Fibroblast of lung (primary cell): ENCODE data around the gene KIF1B.

ENCODE experiments used
- EZH2 ChIP-seq: IDR thresholded peaks from 2 replicates; pipeline ENCODE4 v1.5.1; 2012; ENCODE audit warnings: low read length, control low read depth, mild to moderate bottlenecking; ENCODE audit errors: missing control alignments
- TF ChIP-seq, protein P1 (sequence below), 2 donors: IDR thresholded peaks in 1 of 2; conservative IDR thresholded peaks in 1 of 2; 1 replicate in 1 of 2; 2 replicates in 1 of 2; pipeline ENCODE4 v1.5.1; 2011 to 2012; ENCODE audit warnings: low read length in 2 of 2, control low read depth in 1 of 2, inconsistent platforms in 1 of 2, low read depth in 1 of 2, mild to moderate bottlenecking in 1 of 2

DNA sequence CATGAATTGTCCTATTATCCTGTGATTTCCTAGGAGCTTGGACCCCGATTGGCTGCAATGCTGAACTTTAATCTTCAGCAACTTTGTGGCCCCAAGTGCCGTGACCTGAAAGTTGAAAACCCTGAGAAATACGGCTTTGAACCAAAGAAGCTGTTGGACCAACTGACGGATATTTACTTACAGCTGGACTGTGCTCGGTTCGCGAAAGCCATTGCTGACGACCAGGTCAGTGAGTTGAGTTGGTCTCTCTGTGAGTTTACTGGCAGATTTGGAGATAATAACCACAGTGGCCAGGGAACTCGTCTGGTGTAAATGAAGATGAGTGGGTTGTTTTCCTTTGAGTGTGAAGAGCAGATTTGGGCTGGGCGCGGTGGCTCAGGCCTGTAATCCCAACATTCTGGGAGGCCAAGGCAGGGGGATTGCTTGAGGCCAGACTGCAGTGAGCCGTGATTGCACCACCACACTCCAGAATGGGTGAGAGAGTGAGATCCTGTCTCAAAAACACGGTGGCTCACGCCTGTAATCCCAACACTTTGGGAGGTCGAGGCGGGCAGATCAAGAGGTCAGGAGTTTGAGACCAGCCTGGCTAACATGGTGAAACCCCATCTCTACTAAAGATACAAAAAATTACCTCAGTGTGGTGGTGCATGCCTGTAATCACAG, 39.1 kb upstream of the KIF1B start:
- no peak for TF ChIP-seq EZH2
- TF ChIP-seq, protein P1, sequence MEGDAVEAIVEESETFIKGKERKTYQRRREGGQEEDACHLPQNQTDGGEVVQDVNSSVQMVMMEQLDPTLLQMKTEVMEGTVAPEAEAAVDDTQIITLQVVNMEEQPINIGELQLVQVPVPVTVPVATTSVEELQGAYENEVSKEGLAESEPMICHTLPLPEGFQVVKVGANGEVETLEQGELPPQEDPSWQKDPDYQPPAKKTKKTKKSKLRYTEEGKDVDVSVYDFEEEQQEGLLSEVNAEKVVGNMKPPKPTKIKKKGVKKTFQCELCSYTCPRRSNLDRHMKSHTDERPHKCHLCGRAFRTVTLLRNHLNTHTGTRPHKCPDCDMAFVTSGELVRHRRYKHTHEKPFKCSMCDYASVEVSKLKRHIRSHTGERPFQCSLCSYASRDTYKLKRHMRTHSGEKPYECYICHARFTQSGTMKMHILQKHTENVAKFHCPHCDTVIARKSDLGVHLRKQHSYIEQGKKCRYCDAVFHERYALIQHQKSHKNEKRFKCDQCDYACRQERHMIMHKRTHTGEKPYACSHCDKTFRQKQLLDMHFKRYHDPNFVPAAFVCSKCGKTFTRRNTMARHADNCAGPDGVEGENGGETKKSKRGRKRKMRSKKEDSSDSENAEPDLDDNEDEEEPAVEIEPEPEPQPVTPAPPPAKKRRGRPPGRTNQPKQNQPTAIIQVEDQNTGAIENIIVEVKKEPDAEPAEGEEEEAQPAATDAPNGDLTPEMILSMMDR (conservative IDR thresholded peaks at IDR 0.05 in 1 of 2, IDR thresholded peaks at IDR 0.05 in 1 of 2; ENCODE audit: low read depth in 1 of 2, low read length in 2 of 2): no peak
